IMR-90 (cell line): ENCODE measurements around the gene UVSSA. TPM values are rescaled to one million over a fixed set of nuclear protein-coding genes. Genes with fewer than 3 reads are reported as not detected.

Experiments used
- ATAC-seq: fragments of 200-7000 bp; cut with Tn5 transposase; 2 replicates; pipeline ENCODE4 v1.9.1; 2020; ENCODE audit warnings: low read depth, mild to moderate bottlenecking, moderate library complexity
- BruUV-seq: library from RNA; stranded (reverse); fragments of 400-500 nt; replicated peaks from 2 replicates; lab custom pipeline; 2021; lab: Mats Ljungman, UMichigan
- CTCF ChIA-PET: fragments of 300-600 bp; formaldehyde crosslinking; extraction: SDS; loops from one replicate; lab custom pipeline; 2021; ENCODE audit warnings: antibody characterized with exemption; lab: Yijun Ruan, JAX
- POLR2A ChIA-PET: fragments of 300-600 bp; sonication (Branson Sonifier 250); formaldehyde crosslinking; loops from one replicate; lab custom pipeline; 2022; ENCODE audit warnings: antibody characterized with exemption; ENCODE audit not compliant: unreplicated experiment; lab: Charles Lee
- DNase-seq: peaks from one replicate; pipeline ENCODE4 v3.0.0; 2013
- H2AFZ ChIP-seq: replicated peaks from 2 replicates; pipeline ENCODE3; 2013; ENCODE audit warnings: low read length, mild to moderate bottlenecking; ENCODE audit not compliant: poor library complexity
- H2AK5ac ChIP-seq: 2 replicates; pipeline ENCODE4 v1.6.1; 2013; ENCODE audit warnings: low read depth, low read length, inconsistent platforms
- H2AK9ac ChIP-seq: replicated peaks from 2 replicates; pipeline ENCODE3; 2013; ENCODE audit warnings: mild to moderate bottlenecking, low read depth, low read length, moderate library complexity; ENCODE audit not compliant: poor library complexity
- H2BK120ac ChIP-seq: 2 replicates; pipeline ENCODE4 v1.6.1; 2013; ENCODE audit warnings: low read depth, low read length, inconsistent platforms
- H2BK15ac ChIP-seq: 3 replicates; pipeline ENCODE4 v1.6.1; 2013; ENCODE audit warnings: low read depth, low read length, inconsistent platforms
- H2BK20ac ChIP-seq: 2 replicates; pipeline ENCODE4 v1.6.1; 2013; ENCODE audit warnings: low read depth, mild to moderate bottlenecking, inconsistent platforms, low read length, moderate library complexity
- H2BK5ac ChIP-seq: 2 replicates; pipeline ENCODE4 v1.6.1; 2013; ENCODE audit warnings: mild to moderate bottlenecking, low read depth, low read length, inconsistent platforms; ENCODE audit not compliant: poor library complexity, severe bottlenecking
- H3K14ac ChIP-seq: replicated peaks from 2 replicates; pipeline ENCODE4 v1.6.1; 2013; ENCODE audit warnings: low read depth, low read length, inconsistent platforms
- H3K18ac ChIP-seq: 2 replicates; pipeline ENCODE4 v1.6.1; 2013; ENCODE audit warnings: low read depth, low read length, control low read depth
- H3K23ac ChIP-seq: 2 replicates; pipeline ENCODE4 v1.6.1; 2013; ENCODE audit warnings: low read depth, low read length, inconsistent platforms
- H3K27ac ChIP-seq: 2 replicates; pipeline ENCODE4 v1.5.1; 2013; ENCODE audit warnings: mild to moderate bottlenecking, control low read depth, low read length; ENCODE audit not compliant: insufficient read depth
- H3K27me3 ChIP-seq: 2 replicates; pipeline ENCODE4 v1.6.1; 2013; ENCODE audit warnings: low read length; ENCODE audit not compliant: control insufficient read depth, insufficient read depth
- H3K36me3 ChIP-seq: 2 replicates; pipeline ENCODE4 v1.6.1; 2013; ENCODE audit warnings: low read length, mixed read lengths; ENCODE audit not compliant: control insufficient read depth, insufficient read depth
- H3K4ac ChIP-seq: 2 replicates; pipeline ENCODE4 v1.6.1; 2013; ENCODE audit warnings: low read depth, low read length, inconsistent platforms
- H3K4me1 ChIP-seq: 2 replicates; pipeline ENCODE4 v1.6.1; 2013; ENCODE audit warnings: low read length, mixed read lengths; ENCODE audit not compliant: control insufficient read depth, insufficient read depth
- H3K4me2 ChIP-seq: 2 replicates; pipeline ENCODE4 v1.6.1; 2013; ENCODE audit warnings: low read depth, mild to moderate bottlenecking, control low read depth, low read length, moderate library complexity
- H3K4me3 ChIP-seq: 2 replicates; pipeline ENCODE4 v1.5.1; 2013; ENCODE audit warnings: low read depth, mild to moderate bottlenecking, control low read depth, low read length, moderate library complexity; ENCODE audit not compliant: insufficient read depth
- H3K56ac ChIP-seq: 2 replicates; pipeline ENCODE4 v1.6.1; 2013; ENCODE audit warnings: low read length, inconsistent platforms; ENCODE audit not compliant: insufficient read depth; ENCODE audit errors: extremely low read depth
- H3K79me1 ChIP-seq, 2 experiments: 2 replicates each; pipeline ENCODE4 v1.6.1; 2013; ENCODE audit warnings: low read length in 2 of 2, inconsistent platforms in 1 of 2, low read depth in 1 of 2
- H3K9ac ChIP-seq: 2 replicates; pipeline ENCODE4 v1.6.1; 2013; ENCODE audit warnings: low read depth, low read length, control low read depth
- H3K9me1 ChIP-seq: 2 replicates; pipeline ENCODE4 v1.6.1; 2013; ENCODE audit warnings: low read length, inconsistent platforms; ENCODE audit not compliant: insufficient read depth
- H3K9me3 ChIP-seq: 2 replicates; pipeline ENCODE4 v1.6.1; 2013; ENCODE audit warnings: low read length; ENCODE audit not compliant: control insufficient read depth, insufficient read depth
- H4K20me1 ChIP-seq: 2 replicates; pipeline ENCODE4 v1.6.1; 2013; ENCODE audit warnings: low read length, inconsistent platforms; ENCODE audit not compliant: insufficient read depth
- H4K5ac ChIP-seq: 2 replicates; pipeline ENCODE4 v1.6.1; 2013; ENCODE audit warnings: mild to moderate bottlenecking, low read depth, low read length, control low read depth
- H4K8ac ChIP-seq, 2 experiments: 2 replicates each; pipeline ENCODE4 v1.6.1; 2013; ENCODE audit warnings: low read depth in 2 of 2, low read length in 2 of 2, control low read depth in 1 of 2, inconsistent platforms in 1 of 2
- H4K91ac ChIP-seq: 2 replicates; pipeline ENCODE4 v1.6.1; 2013; ENCODE audit warnings: low read depth, low read length, inconsistent platforms; ENCODE audit not compliant: insufficient read depth
- BHLHE40 ChIP-seq: fragments of 150-350 bp; IDR thresholded peaks from 2 replicates; pipeline ENCODE4 v1.6.1; 2016; ENCODE audit warnings: mild to moderate bottlenecking, low read depth, low read length
- CEBPB ChIP-seq: IDR thresholded peaks from 2 replicates; pipeline ENCODE4 v1.6.1; 2012; ENCODE audit warnings: low read depth, low read length, improper control_type of control experiment
- CHD1 ChIP-seq: IDR thresholded peaks from 2 replicates; pipeline ENCODE4 v1.6.1; 2012; ENCODE audit warnings: low read depth, low read length, improper control_type of control experiment
- MAFK ChIP-seq: IDR thresholded peaks from 2 replicates; pipeline ENCODE4 v1.6.1; 2012; ENCODE audit warnings: low read depth, low read length, improper control_type of control experiment
- MXI1 ChIP-seq: IDR thresholded peaks from 2 replicates; pipeline ENCODE4 v1.6.1; 2012; ENCODE audit warnings: low read depth, mild to moderate bottlenecking, low read length, moderate library complexity, borderline replicate concordance
- POLR2A ChIP-seq: IDR thresholded peaks from 2 replicates; pipeline ENCODE4 v1.6.1; 2012; ENCODE audit warnings: mild to moderate bottlenecking, low read depth, low read length
- RAD21 ChIP-seq: IDR thresholded peaks from 2 replicates; pipeline ENCODE4 v1.6.1; 2012; ENCODE audit warnings: low read length, improper control_type of control experiment
- RCOR1 ChIP-seq: IDR thresholded peaks from 2 replicates; pipeline ENCODE4 v1.6.1; 2012; ENCODE audit warnings: mild to moderate bottlenecking, low read length, improper control_type of control experiment; ENCODE audit not compliant: insufficient replicate concordance
- WGBS, 2 experiments: methylation state at CpG; one replicate each; pipeline versions ENCODE4 v1.1.5 to v1.1.7; 2013; ENCODE audit warnings: missing lambda C conversion rate in 2 of 2; ENCODE audit not compliant: insufficient read length in 1 of 2; ENCODE audit errors: extremely low coverage in 2 of 2; 5-methylcytosine and 5-hydroxymethylcytosine counted together
- dilution Hi-C: fragments of 300-500 bp; cut with HindIII; formaldehyde crosslinking; loops from one replicate; pipeline ENCODE4 v1.14.3; 2018; ENCODE audit warnings: low sequenced_read_pairs; ENCODE audit not compliant: unreplicated experiment
- in situ Hi-C: fragments of 300-500 bp; cut with MboI; formaldehyde crosslinking; loops from 3 replicates; pipeline ENCODE4 v1.14.3; 2019; ENCODE audit warnings: low sequenced_read_pairs, inconsistent platforms, mixed read lengths
- intact Hi-C: fragments of 100-400 bp; cut with micrococcal nuclease; formaldehyde crosslinking; loops from 2 replicates; pipeline ENCODE4 v1.10.0; 2022
- polyA plus RNA-seq, 3 experiments: library from polyadenylated mRNA; depleted of rRNA; stranded (reverse); fragments of >200 nt; gene quantifications; 2 replicates each; pipeline ENCODE4 v1.2.3, GENCODE V29; 2012; ENCODE audit warnings: low replicate concordance in 1 of 3
- total RNA-seq: library from RNA; depleted of rRNA; stranded (reverse); fragments of >200 nt; gene quantifications from 2 replicates; pipeline ENCODE4 v1.2.3, GENCODE V29; 2012
- TF ChIP-seq, protein P1 (sequence below): conservative IDR thresholded peaks from 2 replicates; pipeline ENCODE4 v1.5.1; 2012; ENCODE audit warnings: mild to moderate bottlenecking, low read depth, low read length, improper control_type of control experiment
- TF ChIP-seq, protein P2 (sequence below): fragments of 150-350 bp; IDR thresholded peaks from 2 replicates; pipeline ENCODE4 v1.6.1; 2017; ENCODE audit warnings: mild to moderate bottlenecking, antibody characterized with exemption, low read length, low read depth
- TF ChIP-seq, protein P3 (sequence below): fragments of 150-350 bp; IDR thresholded peaks from 2 replicates; pipeline ENCODE4 v1.6.1; 2016; ENCODE audit warnings: low read depth, mild to moderate bottlenecking, low read length, moderate library complexity, borderline replicate concordance

UVSSA gene
- total and polyA plus RNA-seq, 2 of the 4 experiments (the other 2 are of a cell fraction): 1.4 to 8.4 TPM

DNA sequence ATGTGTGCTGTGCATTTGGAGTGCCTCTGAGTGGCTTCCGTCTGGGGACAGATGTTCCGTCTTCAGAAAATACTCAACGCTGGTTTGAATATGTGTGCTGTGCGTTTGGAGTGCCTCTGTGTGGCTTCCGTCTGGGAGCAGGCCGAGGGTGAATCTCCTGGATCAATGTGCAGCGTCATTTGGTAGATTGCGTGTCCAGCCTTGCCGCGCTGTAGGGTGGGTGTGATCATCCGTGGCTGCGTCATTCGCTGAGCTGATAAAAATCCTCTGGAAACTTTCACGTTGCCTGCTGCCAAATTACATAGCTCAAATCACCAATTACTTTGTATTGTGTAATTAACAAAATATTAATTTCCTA lies 12.1 kb downstream of the UVSSA start (continued):
- TF ChIP-seq, protein P1, sequence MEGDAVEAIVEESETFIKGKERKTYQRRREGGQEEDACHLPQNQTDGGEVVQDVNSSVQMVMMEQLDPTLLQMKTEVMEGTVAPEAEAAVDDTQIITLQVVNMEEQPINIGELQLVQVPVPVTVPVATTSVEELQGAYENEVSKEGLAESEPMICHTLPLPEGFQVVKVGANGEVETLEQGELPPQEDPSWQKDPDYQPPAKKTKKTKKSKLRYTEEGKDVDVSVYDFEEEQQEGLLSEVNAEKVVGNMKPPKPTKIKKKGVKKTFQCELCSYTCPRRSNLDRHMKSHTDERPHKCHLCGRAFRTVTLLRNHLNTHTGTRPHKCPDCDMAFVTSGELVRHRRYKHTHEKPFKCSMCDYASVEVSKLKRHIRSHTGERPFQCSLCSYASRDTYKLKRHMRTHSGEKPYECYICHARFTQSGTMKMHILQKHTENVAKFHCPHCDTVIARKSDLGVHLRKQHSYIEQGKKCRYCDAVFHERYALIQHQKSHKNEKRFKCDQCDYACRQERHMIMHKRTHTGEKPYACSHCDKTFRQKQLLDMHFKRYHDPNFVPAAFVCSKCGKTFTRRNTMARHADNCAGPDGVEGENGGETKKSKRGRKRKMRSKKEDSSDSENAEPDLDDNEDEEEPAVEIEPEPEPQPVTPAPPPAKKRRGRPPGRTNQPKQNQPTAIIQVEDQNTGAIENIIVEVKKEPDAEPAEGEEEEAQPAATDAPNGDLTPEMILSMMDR: no peak
- TF ChIP-seq RAD21: no peak
- TF ChIP-seq MAFK: no peak

DNA sequence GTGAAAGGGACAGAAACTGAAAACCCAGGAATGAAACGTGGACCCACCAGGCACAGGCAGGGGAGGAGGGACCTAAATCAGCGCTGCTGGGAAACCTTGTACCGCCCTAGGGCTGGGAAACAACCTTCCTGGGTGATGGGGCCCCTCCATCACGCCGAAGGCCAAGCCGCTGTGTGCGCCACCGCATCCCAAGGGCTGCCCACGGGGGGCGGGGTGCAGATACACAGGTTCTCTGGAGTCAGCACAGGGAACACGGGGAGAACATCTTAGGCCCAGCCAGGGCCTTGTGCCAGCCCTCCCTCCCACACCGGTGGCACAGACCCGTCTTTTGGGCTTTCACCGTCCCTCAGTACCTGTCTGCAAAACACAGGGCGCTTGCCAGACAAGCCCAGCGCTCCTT lies 13.0 kb downstream of the UVSSA start:
- dilution Hi-C loops: no loop called here
- POLR2A ChIA-PET: no interaction called here
- CTCF ChIA-PET: interaction anchor here (0.7 kb wide), 1 partner anchor 69 kb away, joined by 3 read pairs; no protein-coding TSS in a partner anchor
- no peak for TF ChIP-seq BHLHE40
- TF ChIP-seq, protein P2, sequence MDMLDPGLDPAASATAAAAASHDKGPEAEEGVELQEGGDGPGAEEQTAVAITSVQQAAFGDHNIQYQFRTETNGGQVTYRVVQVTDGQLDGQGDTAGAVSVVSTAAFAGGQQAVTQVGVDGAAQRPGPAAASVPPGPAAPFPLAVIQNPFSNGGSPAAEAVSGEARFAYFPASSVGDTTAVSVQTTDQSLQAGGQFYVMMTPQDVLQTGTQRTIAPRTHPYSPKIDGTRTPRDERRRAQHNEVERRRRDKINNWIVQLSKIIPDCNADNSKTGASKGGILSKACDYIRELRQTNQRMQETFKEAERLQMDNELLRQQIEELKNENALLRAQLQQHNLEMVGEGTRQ: no peak
- TF ChIP-seq, protein P3, sequence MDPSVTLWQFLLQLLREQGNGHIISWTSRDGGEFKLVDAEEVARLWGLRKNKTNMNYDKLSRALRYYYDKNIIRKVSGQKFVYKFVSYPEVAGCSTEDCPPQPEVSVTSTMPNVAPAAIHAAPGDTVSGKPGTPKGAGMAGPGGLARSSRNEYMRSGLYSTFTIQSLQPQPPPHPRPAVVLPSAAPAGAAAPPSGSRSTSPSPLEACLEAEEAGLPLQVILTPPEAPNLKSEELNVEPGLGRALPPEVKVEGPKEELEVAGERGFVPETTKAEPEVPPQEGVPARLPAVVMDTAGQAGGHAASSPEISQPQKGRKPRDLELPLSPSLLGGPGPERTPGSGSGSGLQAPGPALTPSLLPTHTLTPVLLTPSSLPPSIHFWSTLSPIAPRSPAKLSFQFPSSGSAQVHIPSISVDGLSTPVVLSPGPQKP: no peak
- TF ChIP-seq MXI1: no peak
- no peak for TF ChIP-seq CHD1
- no peak for TF ChIP-seq POLR2A
- TF ChIP-seq, protein P1: no peak
- no peak for TF ChIP-seq CEBPB
- TF ChIP-seq RCOR1: no peak

More for the DNA sequence above, 13.0 kb downstream of the UVSSA start:
- no peak overlapping the region for H2AK5ac ChIP-seq
- no peak overlapping the region for H3K9ac ChIP-seq
- no peaks in the 10 kb centered on the region for H3K9me3 ChIP-seq
- H3K36me3 ChIP-seq: peaks cover 30% of the 10 kb centered on the region
- no peak overlapping the region for H4K8ac ChIP-seq
- H2AK9ac ChIP-seq: no peak overlapping the region
- BruUV-seq: no TSS peak
- intact Hi-C loops: loop anchor here (5.0 to 10.0 kb wide), 2 partner anchors 152 to 365 kb away; partner anchors contain the start of genes TACC3 and TMEM129
- H3K4me2 ChIP-seq: no peak overlapping the region
- no peak overlapping the region for H3K14ac ChIP-seq
- no peak overlapping the region for H4K91ac ChIP-seq
- H3K27ac ChIP-seq: no peak overlapping the region
- H2BK120ac ChIP-seq: no peak overlapping the region
- H2BK15ac ChIP-seq: no peak overlapping the region
- H2BK5ac ChIP-seq: no peak overlapping the region
- no peak overlapping the region for H2BK20ac ChIP-seq
- ATAC-seq: no peak
- 88% methylated on average over 11 of the region's 16 CpGs; no CpG with 5 or more reads in 1 of the 2 experiments for WGBS, 2 experiments
- H3K4me1 ChIP-seq: 0 out of 2 replicates have a peak, but pooled peaks cover 2% of the 10 kb centered on the region
- H2AFZ ChIP-seq: no peak overlapping the region
- H4K5ac ChIP-seq: no peak overlapping the region
- no peaks in the 10 kb centered on the region; a peak in 1 of 4 replicates for H3K79me1 ChIP-seq
- H3K4me3 ChIP-seq: no peak overlapping the region
- no peak overlapping the region for H3K4ac ChIP-seq
- in situ Hi-C loops: loop anchor here (10.0 kb wide), 1 partner anchor 275 kb away; no protein-coding TSS in a partner anchor
- no peak overlapping the region for H3K56ac ChIP-seq
- DNase-seq: no peak
- no peaks in the 10 kb centered on the region for H3K9me1 ChIP-seq
- no peaks in the 10 kb centered on the region for H3K27me3 ChIP-seq
- no peak overlapping the region for H3K18ac ChIP-seq
- H3K23ac ChIP-seq: no peak overlapping the region
- no peaks in the 10 kb centered on the region for H4K20me1 ChIP-seq
